ENCODE measurements around the gene EYS.
"Not testable (repeated sequence)": the region's sequence is repeated elsewhere in the genome, so short reads cannot be mapped to it uniquely, and the experiment has no call there.

EYS gene

GRCh38 chr6:63928613-63929012 lies 1778.4 kb downstream of the EYS start:
- DNase-seq, result no peak

- no peak for DNase-seq
These were observed 1779.8 kb downstream of the EYS start for GRCh38 chr6:63926950-63927927.

GRCh38 chr6:63926258-63926780 lies 1780.7 kb downstream of the EYS start:
- no peak for DNase-seq

- no peak for DNase-seq
These were observed 1783.8 kb downstream of the EYS start for GRCh38 chr6:63923139-63923739.

- no peak for DNase-seq
These were observed 1787.4 kb downstream of the EYS start for GRCh38 chr6:63919556-63920110.

GRCh38 chr6:63912887-63913286 lies 1794.1 kb downstream of the EYS start:
- no peak for DNase-seq

- DNase-seq, result no peak
These were observed 1796.0 kb downstream of the EYS start for GRCh38 chr6:63910863-63911551.

GRCh38 chr6:63904650-63905248 lies 1802.3 kb downstream of the EYS start:
- no peak for DNase-seq

- DNase-seq, result no peak
These were observed 1807.5 kb downstream of the EYS start for GRCh38 chr6:63899550-63899949.

- DNase-seq, result no peak
These were observed 1809.1 kb downstream of the EYS start for GRCh38 chr6:63897952-63898351.

- DNase-seq, result no peak
These were observed 1809.6 kb downstream of the EYS start for GRCh38 chr6:63897459-63897858.

GRCh38 chr6:63888416-63888815 lies 1818.6 kb downstream of the EYS start:
- no peak for DNase-seq

- DNase-seq, result not testable (repeated sequence)
These were observed 1819.2 kb downstream of the EYS start for GRCh38 chr6:63887804-63888203.

GRCh38 chr6:63887002-63887751 lies 1819.8 kb downstream of the EYS start:
- no peak for DNase-seq

- no peak for DNase-seq
These were observed 1820.7 kb downstream of the EYS start for GRCh38 chr6:63886341-63886740.

- no peak for DNase-seq
These were observed 1823.4 kb downstream of the EYS start for GRCh38 chr6:63883597-63883996.

GRCh38 chr6:63882208-63882607 lies 1824.8 kb downstream of the EYS start:
- DNase-seq, result no peak

GRCh38 chr6:63881791-63882190 lies 1825.2 kb downstream of the EYS start:
- DNase-seq, result no peak

- DNase-seq, result no peak
These were observed 1834.8 kb downstream of the EYS start for GRCh38 chr6:63872233-63872632.

GRCh38 chr6:63868351-63868750 lies 1838.7 kb downstream of the EYS start:
- DNase-seq, result no peak

GRCh38 chr6:63864671-63865318 lies 1842.2 kb downstream of the EYS start:
- DNase-seq, result no peak

All from NK-92 treated with Interleukin-12 subunit alpha and Interleukin-12 subunit beta, amount 100 ng/mL, for 24 hours (cell line).